Lung (tissue), 12 donors: ENCODE results near the gene LRTM2. TPM values are rescaled to one million over a fixed set of nuclear protein-coding genes. Genes with fewer than 3 reads are reported as not detected.

Experiments used
- ATAC-seq: fragments of 200-7000 bp; cut with Tn5 transposase; one replicate; pipeline ENCODE4 v1.9.1; 2020; ENCODE audit warnings: moderate number of reproducible peaks; ENCODE audit not compliant: insufficient read depth, low FRiP score
- DNase-seq, 3 donors: peaks; one replicate each; pipeline ENCODE4 v3.0.0-alpha.2; 2013 to 2017
- H3K27ac ChIP-seq, 2 donors: one replicate each; pipeline ENCODE4 v1.5.1; 2013; ENCODE audit warnings: mild to moderate bottlenecking in 2 of 2, moderate library complexity in 2 of 2, control low read depth in 1 of 2, inconsistent platforms in 1 of 2, low read depth in 1 of 2, low read length in 1 of 2
- H3K27me3 ChIP-seq, 3 donors: one replicate each; pipeline ENCODE4 v1.5.1; 2013; ENCODE audit warnings: low read length in 2 of 3; ENCODE audit not compliant: control insufficient read depth in 3 of 3, insufficient read depth in 3 of 3
- H3K36me3 ChIP-seq, 4 donors: one replicate each; pipeline ENCODE4 v1.5.1; 2013; ENCODE audit warnings: low read length in 4 of 4, mild to moderate bottlenecking in 1 of 4, moderate library complexity in 1 of 4; ENCODE audit not compliant: control insufficient read depth in 4 of 4, insufficient read depth in 4 of 4
- H3K4me1 ChIP-seq, 5 donors: one replicate each; pipeline ENCODE4 v1.5.1; 2013; ENCODE audit warnings: low read length in 5 of 5, mild to moderate bottlenecking in 2 of 5, moderate library complexity in 1 of 5; ENCODE audit not compliant: control insufficient read depth in 5 of 5, insufficient read depth in 5 of 5
- H3K4me3 ChIP-seq: one replicate; pipeline ENCODE4 v1.5.1; 2013; ENCODE audit warnings: mild to moderate bottlenecking, control low read depth, moderate library complexity
- H3K9ac ChIP-seq, 2 donors: one replicate each; pipeline ENCODE4 v1.5.1; 2013; ENCODE audit warnings: low read length in 2 of 2, control low read depth in 1 of 2; ENCODE audit not compliant: insufficient read depth in 1 of 2
- H3K9me3 ChIP-seq, 4 donors: one replicate each; pipeline ENCODE4 v1.5.1; 2013; ENCODE audit warnings: low read length in 3 of 4, mild to moderate bottlenecking in 1 of 4, moderate library complexity in 1 of 4; ENCODE audit not compliant: control insufficient read depth in 4 of 4, insufficient read depth in 3 of 4
- WGBS, 2 donors: extraction: QIAGEN DNeasy Blood & Tissue Kit; methylation state at CpG; one replicate each; pipeline ENCODE4 v1.1.7; 2013; 5-methylcytosine and 5-hydroxymethylcytosine counted together
- polyA plus RNA-seq, 2 donors: library from polyadenylated mRNA; stranded (reverse); fragments of 200-250 nt; gene quantifications; one replicate each; pipeline ENCODE4 v1.2.1, GENCODE V29; 2013
- total RNA-seq, 2 donors: library from RNA; depleted of rRNA in 1 of 2; stranded (reverse); fragments of >200 nt in 1 of 2; gene quantifications; one replicate each; pipeline ENCODE4 v1.2.1, GENCODE V29; 2014 to 2021
- TF ChIP-seq, protein P1 (sequence below): IDR thresholded peaks from 2 replicates; pipeline ENCODE4 v1.5.1; 2012; ENCODE audit warnings: mild to moderate bottlenecking; ENCODE audit errors: control extremely low read depth, extremely low read depth
- donor health status: control.
- donor health status: control.
- donor health status: Bipolar disorder and iron deficiency.
- donor health status: healthy.
- donor health status: DM: yes; HTN: yes; CAD: no.

Gene LRTM2
- total and polyA plus RNA-seq, 4 donors: 0.01 to 0.06 TPM; not detected in 2

DNA sequence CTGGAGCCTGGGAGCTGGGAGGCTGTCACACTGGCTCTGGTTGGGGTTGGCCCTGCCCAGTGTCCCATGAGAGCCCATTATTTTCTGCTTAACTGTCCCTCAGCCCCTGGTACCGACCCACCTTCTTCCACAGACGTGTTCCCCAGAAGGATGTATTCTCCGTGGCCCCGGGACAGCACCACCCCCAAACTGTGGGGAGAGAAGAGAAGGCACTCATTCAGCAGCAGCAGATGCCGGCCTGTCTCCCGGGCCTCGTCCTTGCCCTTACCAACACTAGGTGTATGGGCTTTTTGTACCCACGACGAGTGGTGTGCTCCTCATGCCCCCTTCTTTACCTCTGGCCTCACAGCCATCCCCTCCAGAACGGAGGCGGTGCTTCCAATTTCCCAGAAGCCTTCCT is 38.1 kb downstream of the LRTM2 start:
- no peak overlapping the region for H3K27ac ChIP-seq
- H3K36me3 ChIP-seq: no peaks in the 10 kb centered on the region
- H3K9ac ChIP-seq: no peak overlapping the region
- H3K9me3 ChIP-seq: peaks cover 0 to 26% (median 10%) of the 10 kb centered on the region in 4 donors
- no peak for DNase-seq
- H3K27me3 ChIP-seq: peaks cover 0 to 2% (median 0%) of the 10 kb centered on the region in 3 donors
- WGBS, 2 donors: 90 to 93% methylated on average over 8 to 11 of the region's 11 CpGs
- H3K4me3 ChIP-seq: no peak overlapping the region
- no peaks in the 10 kb centered on the region for H3K4me1 ChIP-seq
- ATAC-seq: no peak
- TF ChIP-seq, protein P1, sequence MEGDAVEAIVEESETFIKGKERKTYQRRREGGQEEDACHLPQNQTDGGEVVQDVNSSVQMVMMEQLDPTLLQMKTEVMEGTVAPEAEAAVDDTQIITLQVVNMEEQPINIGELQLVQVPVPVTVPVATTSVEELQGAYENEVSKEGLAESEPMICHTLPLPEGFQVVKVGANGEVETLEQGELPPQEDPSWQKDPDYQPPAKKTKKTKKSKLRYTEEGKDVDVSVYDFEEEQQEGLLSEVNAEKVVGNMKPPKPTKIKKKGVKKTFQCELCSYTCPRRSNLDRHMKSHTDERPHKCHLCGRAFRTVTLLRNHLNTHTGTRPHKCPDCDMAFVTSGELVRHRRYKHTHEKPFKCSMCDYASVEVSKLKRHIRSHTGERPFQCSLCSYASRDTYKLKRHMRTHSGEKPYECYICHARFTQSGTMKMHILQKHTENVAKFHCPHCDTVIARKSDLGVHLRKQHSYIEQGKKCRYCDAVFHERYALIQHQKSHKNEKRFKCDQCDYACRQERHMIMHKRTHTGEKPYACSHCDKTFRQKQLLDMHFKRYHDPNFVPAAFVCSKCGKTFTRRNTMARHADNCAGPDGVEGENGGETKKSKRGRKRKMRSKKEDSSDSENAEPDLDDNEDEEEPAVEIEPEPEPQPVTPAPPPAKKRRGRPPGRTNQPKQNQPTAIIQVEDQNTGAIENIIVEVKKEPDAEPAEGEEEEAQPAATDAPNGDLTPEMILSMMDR: no peak

DNA sequence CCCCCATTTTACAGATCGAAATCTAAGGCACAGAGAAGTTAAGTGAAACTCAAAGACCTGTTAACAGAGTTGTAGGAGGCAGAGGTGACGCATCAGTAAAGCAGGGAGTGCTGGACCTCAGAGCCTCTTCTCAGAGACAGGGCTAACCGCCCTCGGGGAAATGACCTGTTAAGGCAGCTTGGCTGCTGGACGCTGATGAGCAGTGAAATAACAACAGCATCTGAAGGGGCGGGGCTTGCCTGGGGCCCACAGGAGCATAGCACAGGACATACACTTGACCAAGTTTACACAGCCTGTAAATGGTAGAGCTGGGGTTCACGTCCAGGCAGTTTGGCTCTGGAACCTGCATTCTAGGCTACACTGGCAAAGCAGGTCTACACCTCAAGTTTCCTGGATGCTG is 39.3 kb downstream of the LRTM2 start:
- Histone ChIP-seq H3K9ac (no peak overlapping the region), H3K9me3 (peaks cover 0 to 25% (median 9%) of the 10 kb centered on the region in 4 donors), H3K4me1 (no peaks in the 10 kb centered on the region), H3K4me3 (no peak overlapping the region), H3K36me3 (no peaks in the 10 kb centered on the region), H3K27me3 (peaks cover 0 to 6% (median 2%) of the 10 kb centered on the region in 3 donors), H3K27ac (no peak overlapping the region)
- TF ChIP-seq, protein P1: no peak
- DNase-seq (no peak), ATAC-seq (no peak)
- WGBS, 2 donors: 71 to 80% methylated on average over 7 of the region's 7 CpGs

DNA sequence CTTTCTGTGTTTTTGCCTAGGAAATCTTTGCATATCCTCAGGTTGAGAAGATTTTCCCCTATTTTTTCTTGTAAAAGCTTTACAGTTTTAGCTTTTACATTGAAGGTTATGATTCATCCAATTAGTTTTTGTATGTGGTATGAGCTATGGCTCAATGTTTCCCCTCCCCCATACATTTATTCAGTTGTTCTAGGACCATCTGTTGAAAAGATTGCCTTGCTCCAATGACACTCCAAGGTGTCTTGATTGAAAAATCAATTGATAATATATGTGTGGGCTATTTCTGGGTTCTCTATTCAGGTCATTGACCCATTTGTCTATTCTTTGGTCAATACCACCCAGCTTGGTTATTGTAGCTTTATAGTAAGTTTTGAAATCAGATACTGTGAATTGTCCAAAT is 42.6 kb downstream of the LRTM2 start:
- Histone ChIP-seq H3K4me3 (no peak overlapping the region), H3K9me3 (peaks cover 0 to 12% (median 0%) of the 10 kb centered on the region in 4 donors), H3K36me3 (no peaks in the 10 kb centered on the region), H3K27me3 (peaks cover 0 to 6% (median 2%) of the 10 kb centered on the region in 3 donors), H3K9ac (no peak overlapping the region), H3K27ac (no peak overlapping the region), H3K4me1 (peaks cover 0 to 3% (median 0%) of the 10 kb centered on the region in 5 donors)
- TF ChIP-seq, protein P1: no peak
- ATAC-seq (no peak), DNase-seq (no peak)

DNA sequence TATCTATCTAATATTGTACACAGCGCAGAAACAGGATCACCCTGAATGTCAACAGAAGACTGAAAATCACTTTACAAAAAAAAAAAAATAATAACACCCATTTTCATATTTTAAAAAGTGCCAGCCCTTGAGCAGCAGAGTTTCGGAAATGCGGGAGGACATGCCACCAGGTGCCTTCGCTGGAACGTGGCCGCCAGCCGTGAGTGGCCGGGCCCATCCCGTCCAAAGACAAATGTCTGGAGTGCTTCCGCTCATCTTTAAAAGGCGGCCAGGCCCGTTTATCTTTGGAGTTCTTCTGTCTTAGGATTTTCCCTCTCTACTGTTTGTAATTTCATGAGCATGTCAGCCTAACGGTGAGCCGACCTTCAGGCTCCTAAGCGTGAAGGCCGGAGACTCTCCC is 43.5 kb downstream of the LRTM2 start:
- ATAC-seq (no peak), DNase-seq (no peak)
- Histone ChIP-seq H3K4me1 (peaks cover 0 to 3% (median 0%) of the 10 kb centered on the region in 5 donors), H3K27ac (no peak overlapping the region), H3K9me3 (peaks cover 0 to 12% (median 0%) of the 10 kb centered on the region in 4 donors), H3K27me3 (peaks cover 0 to 6% (median 2%) of the 10 kb centered on the region in 3 donors), H3K4me3 (no peak overlapping the region), H3K36me3 (no peaks in the 10 kb centered on the region), H3K9ac (no peak overlapping the region)
- TF ChIP-seq, protein P1: no peak
- WGBS, 2 donors: 85 to 96% methylated on average over 16 of the region's 16 CpGs
